HEK293T (cell line): Measurements from ENCODE around the gene ARMC10.
"Not testable (repeated sequence)": the region's sequence is repeated elsewhere in the genome, so short reads cannot be mapped to it uniquely, and the experiment has no call there.

Experiments used
- CTCF ChIA-PET: fragments of 350-600 bp; formaldehyde crosslinking; extraction: SDS; loops from one replicate; lab custom pipeline; 2021; ENCODE audit warnings: antibody characterized with exemption, inconsistent platforms; lab: Yijun Ruan, JAX
- POLR2A ChIA-PET: fragments of 350-600 bp; formaldehyde crosslinking; extraction: SDS; loops from one replicate; lab custom pipeline; 2020; ENCODE audit warnings: antibody characterized with exemption, inconsistent platforms; lab: Yijun Ruan, JAX
- DNase-seq: peaks from one replicate; pipeline ENCODE4 v3.0.0; 2012; ENCODE audit warnings: mixed read lengths; ENCODE audit errors: extremely low spot score
- ARNT ChIP-seq: fragments of 450-650 bp; IDR thresholded peaks from 2 replicates; pipeline ENCODE4 v1.6.1; 2017; ENCODE audit warnings: mild to moderate bottlenecking
- BHLHE40 ChIP-seq: fragments of 450-650 bp; IDR thresholded peaks from 2 replicates; pipeline ENCODE4 v1.6.1; 2016; ENCODE audit warnings: mild to moderate bottlenecking, moderate library complexity, borderline replicate concordance
- CTBP1 ChIP-seq: fragments of 450-650 bp; IDR thresholded peaks from 2 replicates; pipeline ENCODE4 v1.6.1; 2016; ENCODE audit warnings: borderline replicate concordance
- ELF4 ChIP-seq: fragments of 450-650 bp; IDR thresholded peaks from 2 replicates; pipeline ENCODE4 v1.6.1; 2017; ENCODE audit warnings: antibody characterized with exemption
- FOXA1 ChIP-seq: fragments of 450-650 bp; IDR thresholded peaks from 2 replicates; pipeline ENCODE4 v1.6.1; 2016; ENCODE audit warnings: mild to moderate bottlenecking
- FOXK2 ChIP-seq: fragments of 450-650 bp; IDR thresholded peaks from 2 replicates; pipeline ENCODE4 v1.6.1; 2016; ENCODE audit warnings: mild to moderate bottlenecking
- FOXM1 ChIP-seq: fragments of 450-650 bp; IDR thresholded peaks from 2 replicates; pipeline ENCODE4 v1.6.1; 2017; ENCODE audit warnings: mild to moderate bottlenecking, borderline replicate concordance
- HDGF ChIP-seq: fragments of 450-650 bp; IDR thresholded peaks from 2 replicates; pipeline ENCODE4 v1.6.1; 2017; ENCODE audit warnings: antibody characterized with exemption, borderline replicate concordance
- L3MBTL2 ChIP-seq: fragments of 450-650 bp; conservative IDR thresholded peaks from 2 replicates; pipeline ENCODE4 v1.6.1; 2016; ENCODE audit warnings: mild to moderate bottlenecking
- LEF1 ChIP-seq: fragments of 450-650 bp; IDR thresholded peaks from 2 replicates; pipeline ENCODE4 v1.6.1; 2017; ENCODE audit warnings: mild to moderate bottlenecking, borderline replicate concordance
- NFRKB ChIP-seq: fragments of 450-650 bp; IDR thresholded peaks from 2 replicates; pipeline ENCODE4 v1.6.1; 2016; ENCODE audit warnings: mild to moderate bottlenecking, moderate library complexity
- SP1 ChIP-seq: fragments of 450-650 bp; IDR thresholded peaks from 2 replicates; pipeline ENCODE4 v1.6.1; 2017
- SUZ12 ChIP-seq: fragments of 450-650 bp; IDR thresholded peaks from 2 replicates; pipeline ENCODE4 v1.6.1; 2016; ENCODE audit warnings: mild to moderate bottlenecking
- TARDBP ChIP-seq: fragments of 450-650 bp; IDR thresholded peaks from 2 replicates; pipeline ENCODE4 v1.6.1; 2016
- ZNF384 ChIP-seq: fragments of 450-650 bp; IDR thresholded peaks from 2 replicates; pipeline ENCODE4 v1.6.1; 2016
- TF ChIP-seq, protein P1 (sequence below): fragments of 450-650 bp; IDR thresholded peaks from 2 replicates; pipeline ENCODE4 v1.6.1; 2016

ARMC10 gene

DNA sequence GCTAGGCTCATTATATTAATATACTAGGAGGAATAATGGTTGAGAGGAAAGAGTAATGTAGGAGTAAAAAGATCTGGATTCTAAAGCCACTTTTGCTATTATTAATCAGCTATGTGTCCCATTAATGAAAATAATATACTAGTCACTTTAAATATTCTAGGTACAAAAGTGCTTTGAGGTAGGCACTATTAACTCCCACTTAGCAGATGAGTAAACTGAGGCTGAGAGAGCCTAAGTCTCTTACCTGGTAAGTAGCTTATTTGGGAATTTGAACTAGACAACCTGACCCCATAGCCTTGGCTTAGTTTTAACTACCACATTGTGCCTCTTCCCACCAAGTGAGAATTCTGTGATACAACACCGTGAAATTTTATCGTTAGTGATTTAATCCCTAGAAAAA lies 6.0 kb downstream of the ARMC10 start:
- POLR2A ChIA-PET = no interaction called here
- TF ChIP-seq ZNF384 = no peak
- TF ChIP-seq TARDBP = no peak
- TF ChIP-seq ELF4 = no peak
- no peak for TF ChIP-seq SP1
- TF ChIP-seq FOXK2 = no peak
- no peak for TF ChIP-seq FOXM1
- TF ChIP-seq LEF1 = no peak
- no peak for TF ChIP-seq HDGF
- no peak for TF ChIP-seq NFRKB
- TF ChIP-seq CTBP1 = no peak
- TF ChIP-seq SUZ12 = no peak
- TF ChIP-seq BHLHE40 = no peak
- TF ChIP-seq L3MBTL2 = no peak
- TF ChIP-seq FOXA1 = no peak
- no peak for TF ChIP-seq ARNT
- TF ChIP-seq, protein P1, sequence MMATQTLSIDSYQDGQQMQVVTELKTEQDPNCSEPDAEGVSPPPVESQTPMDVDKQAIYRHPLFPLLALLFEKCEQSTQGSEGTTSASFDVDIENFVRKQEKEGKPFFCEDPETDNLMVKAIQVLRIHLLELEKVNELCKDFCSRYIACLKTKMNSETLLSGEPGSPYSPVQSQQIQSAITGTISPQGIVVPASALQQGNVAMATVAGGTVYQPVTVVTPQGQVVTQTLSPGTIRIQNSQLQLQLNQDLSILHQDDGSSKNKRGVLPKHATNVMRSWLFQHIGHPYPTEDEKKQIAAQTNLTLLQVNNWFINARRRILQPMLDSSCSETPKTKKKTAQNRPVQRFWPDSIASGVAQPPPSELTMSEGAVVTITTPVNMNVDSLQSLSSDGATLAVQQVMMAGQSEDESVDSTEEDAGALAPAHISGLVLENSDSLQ = no peak
- no peak for DNase-seq
- CTCF ChIA-PET = no interaction called here

GRCh38 chr7:103082497-103082896 lies 7.6 kb downstream of the ARMC10 start:
- DNase-seq = no peak
- ChIA-PET POLR2A (interaction anchor here (0.9 to 1.6 kb wide), 2 partner anchors 8 to 22 kb away, joined by 3 to 4 read pairs; partner anchors contain the start of genes ARMC10 and FBXL13), CTCF (no interaction called here)
- no peak for TF ChIP-seq FOXA1
- no peak for TF ChIP-seq TARDBP
- no peak for TF ChIP-seq HDGF
- no peak for TF ChIP-seq ARNT
- no peak for TF ChIP-seq L3MBTL2

DNA sequence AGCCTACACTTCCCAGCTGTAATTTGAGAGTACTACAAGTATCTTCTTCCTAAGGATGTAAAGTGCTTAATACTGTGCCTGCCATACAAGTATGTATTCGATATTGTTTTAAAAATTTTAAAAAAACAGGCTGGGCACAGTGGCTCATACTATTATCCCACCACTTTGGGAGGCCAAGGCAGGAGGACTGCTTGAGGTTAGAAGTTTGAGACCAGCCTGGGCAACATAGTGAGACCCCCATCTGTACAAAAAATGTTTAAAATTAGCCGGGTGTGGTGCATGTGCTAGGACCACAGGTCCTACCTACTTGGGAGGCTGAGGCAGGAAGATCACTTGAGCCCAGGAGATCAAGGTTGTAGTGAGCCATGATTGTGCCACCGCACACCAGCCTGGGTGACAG lies 8.3 kb downstream of the ARMC10 start:
- DNase-seq = no peak
- CTCF ChIA-PET = no interaction called here
- POLR2A ChIA-PET = interaction anchor here (0.9 to 1.6 kb wide), 2 partner anchors 8 to 22 kb away, joined by 3 to 4 read pairs; partner anchors contain the start of genes ARMC10 and FBXL13
- TF ChIP-seq NFRKB = no peak
- TF ChIP-seq, protein P1 = no peak
- no peak for TF ChIP-seq TARDBP
- TF ChIP-seq BHLHE40 = no peak
- TF ChIP-seq LEF1 = no peak
- no peak for TF ChIP-seq ARNT
- no peak for TF ChIP-seq ELF4
- TF ChIP-seq CTBP1 = no peak
- TF ChIP-seq HDGF = no peak
- TF ChIP-seq ZNF384 = no peak
- TF ChIP-seq SP1 = no peak
- no peak for TF ChIP-seq FOXK2
- TF ChIP-seq FOXA1 = no peak
- no peak for TF ChIP-seq L3MBTL2
- TF ChIP-seq SUZ12 = no peak
- TF ChIP-seq FOXM1 = no peak

- DNase-seq, CTCF ChIA-PET, POLR2A ChIA-PET: not testable (repeated sequence)
These were observed 17.4 kb downstream of the ARMC10 start for GRCh38 chr7:103092321-103092720.

GRCh38 chr7:103093429-103093828 lies 18.5 kb downstream of the ARMC10 start:
- ChIA-PET CTCF (no interaction called here), POLR2A (no interaction called here)
- DNase-seq = no peak
- no peak for TF ChIP-seq ZNF384
- TF ChIP-seq LEF1 = no peak
- no peak for TF ChIP-seq SUZ12
- no peak for TF ChIP-seq ELF4
- TF ChIP-seq TARDBP = no peak
- no peak for TF ChIP-seq SP1
- no peak for TF ChIP-seq HDGF
- no peak for TF ChIP-seq FOXA1
- no peak for TF ChIP-seq BHLHE40
- TF ChIP-seq, protein P1 = no peak
- no peak for TF ChIP-seq FOXM1
- no peak for TF ChIP-seq NFRKB

DNA sequence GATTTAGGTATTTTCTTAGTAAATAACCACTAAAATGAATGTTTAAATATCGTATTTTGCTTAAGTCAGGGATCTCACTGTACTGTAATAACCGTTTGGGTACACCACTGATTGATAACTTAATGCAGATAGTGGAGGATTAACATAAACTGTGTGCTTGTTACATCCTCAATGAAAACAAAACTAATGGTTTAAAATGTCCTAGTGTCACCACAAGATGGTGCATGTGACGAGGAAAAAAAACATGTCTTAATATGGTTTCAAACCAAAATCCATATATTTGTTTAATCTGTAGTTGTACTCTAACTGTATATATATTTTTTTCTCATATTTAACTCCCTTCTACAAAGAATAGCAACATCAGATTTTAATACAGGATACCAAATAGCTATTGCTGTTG lies 19.2 kb downstream of the ARMC10 start:
- DNase-seq = no peak
- CTCF ChIA-PET = interaction anchor here (0.7 kb wide), 1 partner anchor 325 kb away, joined by 3 read pairs; no protein-coding TSS in a partner anchor
- POLR2A ChIA-PET = no interaction called here
- TF ChIP-seq SP1 (no peak), ZNF384 (no peak), TARDBP (no peak), ELF4 (no peak), LEF1 (no peak), HDGF (no peak), SUZ12 (no peak)
- TF ChIP-seq, protein P1 = no peak

DNA sequence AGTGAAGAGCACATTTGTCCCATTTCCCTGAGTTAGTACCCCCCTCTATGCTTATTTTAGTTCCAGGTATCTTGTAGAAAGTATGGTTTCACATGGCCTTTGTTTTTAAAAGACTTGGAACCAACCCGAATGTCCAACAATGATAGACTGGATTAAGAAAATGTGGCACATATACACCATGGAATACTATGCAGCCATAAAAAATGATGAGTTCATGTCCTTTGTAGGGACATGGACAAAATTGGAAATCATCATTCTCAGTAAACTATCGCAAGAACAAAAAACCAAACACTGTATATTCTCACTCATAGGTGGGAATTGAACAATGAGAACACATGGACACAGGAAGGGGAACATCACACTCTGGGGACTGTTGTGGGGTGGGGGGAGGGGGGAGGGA lies 20.6 kb downstream of the ARMC10 start:
- CTCF ChIA-PET, DNase-seq, POLR2A ChIA-PET: not testable (repeated sequence)
